ENCODE measurements around the gene MCRS1.

GRCh38 chr12:49562233-49562632 lies 5.7 kb downstream of the MCRS1 start:
- TF ChIP-seq CTCF (IDR thresholded peaks at IDR 0.05), result no peak
- no peak for TF ChIP-seq POLR2A (IDR thresholded peaks at IDR 0.05)
